Prostate gland (tissue), 2 donors: Measurements from ENCODE around the gene WDR26.

Experiments used
- CTCF ChIP-seq, 4 experiments: fragments of 200-600 bp in 2 of 4; fragments of 450-650 bp in 2 of 4; sonication (generic) in 2 of 4; IDR thresholded peaks; 1 replicate in 3 of 4; 2 replicates in 1 of 4; pipeline ENCODE4 v1.5.1; 2016 to 2019; ENCODE audit warnings: antibody characterized with exemption in 4 of 4, mild to moderate bottlenecking in 2 of 4, moderate library complexity in 2 of 4
- POLR2A ChIP-seq: fragments of 450-650 bp; IDR thresholded peaks from one replicate; pipeline ENCODE4 v1.6.1; 2016; ENCODE audit warnings: antibody characterized with exemption, mild to moderate bottlenecking
- POLR2AphosphoS5 ChIP-seq: sonication (generic); formaldehyde crosslinking; IDR thresholded peaks from one replicate; pipeline ENCODE4 v1.6.1; 2017; ENCODE audit warnings: antibody characterized with exemption

GRCh38 chr1:224447971-224448370, 13.4 kb upstream of the WDR26 start:
- TF ChIP-seq CTCF (IDR thresholded peaks at IDR 0.05) (no peak), POLR2A (no peak), POLR2AphosphoS5 (no peak)
